ENCODE results near the gene TIMM17B.

Gene TIMM17B

DNA sequence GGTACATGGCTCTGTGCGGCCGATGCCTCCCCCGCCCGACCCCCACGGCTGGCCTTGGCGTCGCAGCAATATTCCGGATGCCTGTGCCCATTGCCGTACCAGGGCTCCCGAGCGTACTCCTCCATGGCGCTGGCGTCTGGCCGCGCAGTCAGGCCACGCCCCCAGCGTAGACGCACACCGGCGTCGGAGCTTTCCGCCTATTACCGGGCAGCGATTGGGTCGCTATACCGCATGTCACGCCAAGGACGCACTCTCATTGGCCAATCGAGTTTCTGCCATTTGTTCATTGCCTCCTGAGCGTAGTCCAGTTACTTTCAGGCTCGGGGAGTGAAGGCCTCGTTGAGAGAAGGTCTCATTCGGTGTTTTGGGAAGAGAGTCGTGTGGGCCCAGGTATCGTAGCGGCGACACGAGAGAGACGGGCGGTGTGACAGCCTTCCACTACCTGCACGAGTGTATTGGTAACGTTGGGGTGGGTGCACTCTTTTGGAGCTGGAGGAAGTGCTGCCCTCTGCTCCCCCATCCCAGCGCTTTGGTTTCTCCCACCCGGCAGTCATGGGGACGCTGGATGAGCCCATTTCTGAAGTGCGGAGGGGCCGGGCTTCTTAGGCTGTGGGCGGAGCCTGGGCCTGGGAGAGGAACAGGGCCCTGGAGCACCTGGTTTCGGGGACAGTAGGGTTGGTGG, at the start of gene TIMM17B, which contains the start of gene PQBP1:
Gene TIMM17B, minus strand, starts transcription at position 144 of the 682 bp plus-strand sequence. Its CDS starts 19 bp downstream, at position 125.
Gene PQBP1, plus strand, starts transcription at position 306 of the 682 bp plus-strand sequence. CDS start 580 bp downstream, outside the sequence.
- peak; percentile 72 to 73 for DNase-seq (ENCODE audit: extremely low read depth in 1 of 2, low read depth in 1 of 2)

- DNase-seq (ENCODE audit: extremely low read depth in 1 of 2, low read depth in 1 of 2), result no peak
Measured at GRCh38 chrX:48945517-48946348, 48.2 kb upstream of the TIMM17B start.

GRCh38 chrX:48942895-48943294, 45.3 kb upstream of the TIMM17B start:
- DNase-seq (ENCODE audit: extremely low read depth in 1 of 2, low read depth in 1 of 2), result no peak

DNA sequence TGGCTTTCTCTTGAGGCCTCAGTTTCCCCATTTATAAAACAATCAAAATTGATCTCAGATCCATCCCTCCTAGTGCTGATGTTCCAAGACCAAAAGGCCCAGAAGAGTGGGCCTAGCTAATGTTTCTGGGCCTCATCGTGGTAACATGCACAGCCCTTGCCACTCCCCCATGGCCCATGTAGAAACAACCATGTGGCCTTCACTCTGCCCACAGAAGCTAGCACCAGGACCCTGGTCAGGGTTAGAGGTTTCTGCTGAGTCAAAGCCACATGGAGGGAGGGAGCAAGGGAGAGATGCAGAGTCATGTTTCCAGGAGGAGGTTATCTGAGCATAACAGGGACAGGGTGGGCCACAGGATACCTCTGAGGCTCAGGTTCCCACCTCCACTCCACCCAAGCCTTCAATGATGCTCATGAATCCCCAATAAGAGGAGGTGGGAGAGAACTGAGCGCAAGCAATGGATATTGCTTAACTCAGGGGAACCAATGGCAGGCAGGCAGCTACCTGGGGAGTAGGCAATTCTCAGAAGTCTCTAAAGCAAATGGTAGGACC, 42.9 kb upstream of the TIMM17B start:
- no peak for DNase-seq (ENCODE audit: extremely low read depth in 1 of 2, low read depth in 1 of 2)

GRCh38 chrX:48939524-48940228, 42.1 kb upstream of the TIMM17B start:
- no peak for DNase-seq (ENCODE audit: extremely low read depth in 1 of 2, low read depth in 1 of 2)

- no peak for DNase-seq (ENCODE audit: extremely low read depth in 1 of 2, low read depth in 1 of 2)
Measured at GRCh38 chrX:48938721-48939425, 41.3 kb upstream of the TIMM17B start.

GRCh38 chrX:48937054-48937907, 39.7 kb upstream of the TIMM17B start:
- DNase-seq (ENCODE audit: extremely low read depth in 1 of 2, low read depth in 1 of 2), result peak; percentile 67 to 78

DNA sequence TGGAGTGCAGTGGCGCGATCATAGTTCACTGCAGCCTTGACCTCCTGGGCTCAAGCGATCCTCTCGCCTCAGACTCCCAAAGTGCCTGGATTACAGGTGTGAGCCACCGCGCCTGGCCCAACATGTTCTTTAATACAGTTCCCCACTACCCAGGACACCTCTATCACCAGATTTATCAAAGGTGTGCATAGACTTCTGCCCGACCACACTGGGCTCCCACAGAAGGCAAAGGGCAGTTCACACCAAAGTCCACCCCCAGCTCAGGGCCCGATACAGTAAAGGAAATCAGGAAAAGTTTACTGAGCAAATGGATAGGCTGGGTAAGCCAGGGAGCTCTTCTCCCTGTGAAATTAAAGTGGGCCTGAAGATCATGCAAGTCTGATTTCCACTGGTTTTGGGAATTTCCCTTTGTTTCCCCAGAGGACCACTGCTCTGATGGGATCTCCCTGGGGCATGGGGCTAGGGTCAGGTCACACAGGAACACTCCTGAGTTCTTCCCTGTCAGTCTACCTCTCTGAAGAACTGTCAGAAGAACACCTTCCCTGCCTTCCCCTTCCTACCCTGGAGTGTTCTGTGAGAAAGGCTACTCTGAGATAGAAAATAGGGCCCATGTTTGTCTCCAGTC, 39.0 kb upstream of the TIMM17B start:
- no peak for DNase-seq (ENCODE audit: extremely low read depth in 1 of 2, low read depth in 1 of 2)

- DNase-seq (ENCODE audit: extremely low read depth in 1 of 2, low read depth in 1 of 2), result no peak
Measured at GRCh38 chrX:48935301-48935670, 37.7 kb upstream of the TIMM17B start.

DNA sequence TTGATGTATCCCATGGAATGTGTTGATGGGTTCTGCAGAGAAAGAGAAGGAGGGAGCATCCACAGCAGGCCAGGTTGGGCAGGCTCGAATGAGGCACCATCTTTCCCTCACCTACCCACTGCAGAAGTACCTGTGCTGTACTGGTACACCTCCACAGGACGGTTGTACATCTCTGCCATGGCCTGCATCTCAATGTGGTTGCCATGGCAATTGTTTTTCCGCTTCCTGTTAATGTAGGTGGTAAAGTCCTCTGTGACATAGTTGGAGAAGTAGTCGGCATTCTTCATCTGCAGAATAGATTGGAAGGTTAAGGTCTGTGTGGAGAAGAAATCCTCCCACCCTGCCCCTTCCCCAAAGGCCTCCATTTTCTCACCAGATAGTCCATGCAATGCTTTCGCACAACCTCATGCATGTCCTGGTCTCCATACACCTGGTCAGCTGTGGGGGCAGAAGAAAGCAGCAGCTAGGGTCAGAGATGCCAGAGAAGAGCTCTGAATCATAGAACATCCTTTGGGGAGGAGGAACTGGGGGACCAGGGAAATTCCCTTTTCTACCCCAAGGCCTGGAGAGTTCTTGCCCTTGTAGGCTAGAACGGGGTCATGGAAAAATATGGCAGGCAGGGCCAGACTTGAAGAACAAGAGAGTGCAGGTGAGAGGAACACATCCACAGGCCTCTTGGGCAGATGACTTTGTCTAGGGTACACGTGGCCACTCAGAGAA, 37.2 kb upstream of the TIMM17B start:
- no peak for DNase-seq (ENCODE audit: extremely low read depth in 1 of 2, low read depth in 1 of 2)

- no peak for DNase-seq (ENCODE audit: extremely low read depth in 1 of 2, low read depth in 1 of 2)
Measured at GRCh38 chrX:48933757-48934156, 36.2 kb upstream of the TIMM17B start.

DNA sequence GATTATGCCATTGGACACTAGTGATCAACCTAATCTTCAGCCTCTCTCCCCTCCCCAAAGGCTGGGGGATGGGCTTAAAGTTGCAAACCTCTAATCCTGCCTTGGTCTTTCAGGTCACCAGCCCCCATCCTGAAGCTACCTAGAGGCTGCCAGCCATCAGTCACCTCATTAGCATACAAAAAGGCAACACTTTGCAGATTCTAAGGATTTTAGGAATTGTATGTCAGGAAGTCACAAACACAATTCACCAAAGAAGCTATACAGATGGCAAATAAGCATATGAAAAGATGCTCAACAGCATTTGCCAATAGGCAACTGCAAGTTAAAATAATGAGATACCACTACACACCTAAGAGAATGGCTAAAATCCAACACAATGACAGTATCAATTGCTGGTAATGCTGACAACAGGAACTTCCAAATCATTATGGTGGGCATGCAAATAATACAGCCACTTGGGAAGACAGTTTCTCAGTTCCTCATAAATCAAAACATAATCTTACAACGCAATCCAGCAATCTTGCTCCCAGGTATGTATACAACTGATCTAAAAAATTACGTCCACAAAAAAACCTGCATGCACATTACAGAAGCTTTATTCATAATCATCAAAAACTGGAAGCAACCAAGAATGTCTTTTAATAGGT, 30.3 kb upstream of the TIMM17B start:
- no peak for DNase-seq (ENCODE audit: extremely low read depth in 1 of 2, low read depth in 1 of 2)

- DNase-seq (ENCODE audit: extremely low read depth in 1 of 2, low read depth in 1 of 2), result no peak
Measured at GRCh38 chrX:48927123-48927522, 29.6 kb upstream of the TIMM17B start.

DNA sequence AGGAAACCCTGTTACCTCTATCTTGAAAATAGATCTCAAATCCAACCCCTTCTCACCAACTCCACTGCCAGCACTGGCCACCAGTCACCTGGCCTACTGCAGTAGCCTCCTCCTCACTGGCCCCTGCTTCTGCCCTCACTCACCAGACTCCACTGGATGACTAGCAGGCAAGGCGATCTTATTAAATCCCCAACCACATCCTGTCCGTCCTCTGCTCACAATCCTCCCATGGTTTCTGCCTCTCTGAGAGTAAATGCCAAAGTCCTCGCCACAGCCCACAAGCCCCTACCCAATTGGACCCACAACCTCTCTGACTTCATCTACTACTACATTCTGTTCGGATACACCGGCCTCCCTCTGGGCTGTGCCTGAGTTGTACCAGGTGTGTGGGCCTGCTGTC, 26.7 kb upstream of the TIMM17B start:
- DNase-seq (ENCODE audit: extremely low read depth in 1 of 2, low read depth in 1 of 2), result no peak

- DNase-seq (ENCODE audit: extremely low read depth in 1 of 2, low read depth in 1 of 2), result no peak
Measured at GRCh38 chrX:48923771-48924170, 26.2 kb upstream of the TIMM17B start.

DNA sequence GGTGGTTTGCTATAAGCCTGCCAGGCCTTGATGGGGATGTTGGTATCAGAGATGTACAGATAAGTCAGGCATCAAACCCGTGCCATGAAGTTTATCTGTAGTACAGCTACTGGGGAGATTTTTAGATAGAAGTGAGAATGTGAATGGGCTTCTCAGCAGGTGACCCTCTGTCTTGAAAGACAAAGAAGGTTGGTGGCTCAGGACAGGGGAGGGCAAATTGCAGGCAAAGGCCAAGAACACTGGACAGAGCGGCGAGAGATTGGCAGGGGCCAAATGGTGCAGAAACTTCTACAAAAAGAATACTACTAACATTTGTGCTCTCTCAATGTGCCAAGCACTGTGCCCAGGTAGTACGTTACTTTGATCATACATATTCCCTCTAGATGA, 23.1 kb upstream of the TIMM17B start:
- no peak for DNase-seq (ENCODE audit: extremely low read depth in 1 of 2, low read depth in 1 of 2)

DNA sequence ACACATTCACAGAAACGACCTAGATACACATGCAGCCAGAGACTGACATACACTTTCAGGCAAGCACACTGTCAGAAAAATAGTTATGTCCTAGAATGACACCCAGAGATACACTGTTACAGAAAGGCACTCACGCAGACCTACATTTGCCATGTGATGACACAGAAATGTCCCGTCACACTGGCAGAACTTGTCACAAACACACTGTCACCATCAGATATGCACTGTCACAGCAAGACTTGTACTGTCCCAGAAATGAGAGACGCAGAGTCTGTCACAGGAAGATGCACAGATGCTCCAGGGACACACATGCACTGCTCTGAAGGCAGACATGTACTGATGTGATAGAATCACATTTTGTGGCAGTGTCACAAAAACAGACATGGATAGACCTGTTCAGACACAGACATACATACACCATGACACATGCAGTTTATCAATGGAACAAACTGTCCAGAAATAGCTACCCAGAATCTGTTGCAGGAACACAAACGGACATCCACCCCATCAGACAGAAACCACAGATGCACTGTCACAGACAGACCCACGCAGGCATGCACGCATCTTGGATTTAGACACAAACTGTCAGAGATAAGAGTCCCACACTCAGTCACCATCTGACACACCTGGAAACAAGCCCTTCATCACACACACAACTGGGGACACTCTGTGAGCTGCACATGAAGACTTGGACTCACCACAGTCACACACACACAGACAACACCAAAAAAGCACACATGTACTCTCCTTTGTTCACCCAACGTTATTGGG, 22.6 kb upstream of the TIMM17B start:
- DNase-seq (ENCODE audit: extremely low read depth in 1 of 2, low read depth in 1 of 2), result no peak

Measured in activated CD8-positive, alpha-beta memory T cell treated with anti-CD3 and anti-CD28 coated beads for 1 hour (primary cell).